Fibroblast of lung (primary cell): Measurements from ENCODE around the gene CHADL.

Experiments
- EZH2 ChIP-seq: IDR thresholded peaks from 2 replicates; pipeline ENCODE4 v1.5.1; 2012; ENCODE audit warnings: low read length, control low read depth, mild to moderate bottlenecking; ENCODE audit errors: missing control alignments
- TF ChIP-seq, protein P1 (sequence below), 2 donors: IDR thresholded peaks in 1 of 2; conservative IDR thresholded peaks in 1 of 2; 1 replicate in 1 of 2; 2 replicates in 1 of 2; pipeline ENCODE4 v1.5.1; 2011 to 2012; ENCODE audit warnings: low read length in 2 of 2, control low read depth in 1 of 2, inconsistent platforms in 1 of 2, low read depth in 1 of 2, mild to moderate bottlenecking in 1 of 2

DNA sequence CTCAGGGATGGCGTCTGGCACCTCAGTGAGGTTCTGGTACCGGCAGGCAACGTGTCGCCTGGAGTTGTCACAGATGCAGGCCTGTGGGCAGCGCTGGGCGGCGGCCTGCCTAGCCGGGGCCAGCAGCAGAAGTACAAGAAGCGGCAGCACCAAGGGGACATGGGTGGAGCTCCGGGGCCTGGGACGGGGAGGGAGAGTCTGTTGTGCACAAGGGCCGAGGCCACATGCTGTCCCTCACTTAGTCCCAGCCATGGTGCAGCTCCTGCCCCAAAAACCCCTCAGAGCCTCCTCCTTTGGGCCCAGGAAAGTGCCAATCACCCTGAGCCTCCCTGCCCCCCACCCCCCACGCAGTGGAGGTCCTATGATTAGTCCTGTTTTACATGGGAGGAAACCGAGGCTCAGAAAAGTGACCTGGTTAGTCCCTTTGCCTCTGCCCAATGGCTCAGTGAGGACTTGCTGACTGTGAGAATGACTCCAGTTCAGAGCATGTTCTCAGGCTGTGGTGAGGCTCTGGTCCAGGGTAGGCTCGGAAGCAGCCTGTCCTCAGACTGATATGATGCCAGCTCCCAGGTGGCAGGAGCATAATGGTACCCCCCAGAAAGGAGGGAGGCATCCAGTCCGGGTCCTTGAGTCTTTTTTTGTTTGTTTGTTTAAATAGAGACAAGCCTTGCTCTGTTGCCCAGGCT, 1.1 kb downstream of the CHADL start:
- TF ChIP-seq, protein P1, sequence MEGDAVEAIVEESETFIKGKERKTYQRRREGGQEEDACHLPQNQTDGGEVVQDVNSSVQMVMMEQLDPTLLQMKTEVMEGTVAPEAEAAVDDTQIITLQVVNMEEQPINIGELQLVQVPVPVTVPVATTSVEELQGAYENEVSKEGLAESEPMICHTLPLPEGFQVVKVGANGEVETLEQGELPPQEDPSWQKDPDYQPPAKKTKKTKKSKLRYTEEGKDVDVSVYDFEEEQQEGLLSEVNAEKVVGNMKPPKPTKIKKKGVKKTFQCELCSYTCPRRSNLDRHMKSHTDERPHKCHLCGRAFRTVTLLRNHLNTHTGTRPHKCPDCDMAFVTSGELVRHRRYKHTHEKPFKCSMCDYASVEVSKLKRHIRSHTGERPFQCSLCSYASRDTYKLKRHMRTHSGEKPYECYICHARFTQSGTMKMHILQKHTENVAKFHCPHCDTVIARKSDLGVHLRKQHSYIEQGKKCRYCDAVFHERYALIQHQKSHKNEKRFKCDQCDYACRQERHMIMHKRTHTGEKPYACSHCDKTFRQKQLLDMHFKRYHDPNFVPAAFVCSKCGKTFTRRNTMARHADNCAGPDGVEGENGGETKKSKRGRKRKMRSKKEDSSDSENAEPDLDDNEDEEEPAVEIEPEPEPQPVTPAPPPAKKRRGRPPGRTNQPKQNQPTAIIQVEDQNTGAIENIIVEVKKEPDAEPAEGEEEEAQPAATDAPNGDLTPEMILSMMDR (conservative IDR thresholded peaks at IDR 0.05 in 1 of 2, IDR thresholded peaks at IDR 0.05 in 1 of 2; ENCODE audit: low read depth in 1 of 2, low read length in 2 of 2), result no peak
- TF ChIP-seq EZH2, result no peak
